ENCODE data around the gene GPR146.
A peak's percentile ranks its signal among the peaks of the same experiment; 100 is the strongest.

GPR146 gene

DNA sequence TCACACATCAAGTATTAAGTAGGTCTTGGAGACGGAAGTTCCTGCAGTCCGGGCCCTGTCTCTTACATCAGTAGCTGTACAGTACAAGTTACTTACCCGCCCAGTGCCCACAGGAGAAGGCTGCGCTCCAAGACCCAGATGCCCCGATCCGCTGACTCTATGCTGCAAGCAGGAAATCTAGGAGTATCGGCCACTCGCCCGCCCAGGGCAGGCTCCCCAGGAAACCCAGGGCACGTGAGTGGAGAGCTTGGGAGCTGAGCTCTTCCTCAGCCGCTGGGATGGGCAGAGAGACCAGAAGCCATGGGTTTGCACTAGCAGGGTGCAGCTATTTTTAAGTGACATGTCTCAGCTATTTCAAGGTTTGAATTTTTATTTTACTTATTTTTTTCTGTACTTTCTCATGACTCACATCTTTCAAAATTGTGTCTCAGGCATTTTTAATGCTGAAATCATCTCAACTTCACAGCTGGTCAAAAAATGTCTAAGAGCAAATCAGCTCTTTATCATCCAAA, 41.6 kb downstream of the GPR146 start:
- Histone ChIP-seq H3K27ac (no peak overlapping the region), H3K9me3 (ENCODE audit: low read depth, low read length) (no peaks in the 10 kb centered on the region), H3K9ac (ENCODE audit: insufficient read length) (no peak overlapping the region), H3K4me3 (no peak overlapping the region), H3K36me3 (ENCODE audit: insufficient read depth, low read length) (no peaks in the 10 kb centered on the region)
- no peak for DNase-seq (ENCODE audit: low read depth, low spot score)
- TF ChIP-seq POLR2AphosphoS5 (IDR thresholded peaks at IDR 0.05; ENCODE audit: borderline replicate concordance, low read depth, low read length): no peak
- no peak for TF ChIP-seq EZH2 (IDR thresholded peaks at IDR 0.05)
- TF ChIP-seq FOXP2 (optimal IDR thresholded peaks at IDR 0.05; ENCODE audit: control extremely low read depth, extremely low read length, insufficient read depth): no peak

DNA sequence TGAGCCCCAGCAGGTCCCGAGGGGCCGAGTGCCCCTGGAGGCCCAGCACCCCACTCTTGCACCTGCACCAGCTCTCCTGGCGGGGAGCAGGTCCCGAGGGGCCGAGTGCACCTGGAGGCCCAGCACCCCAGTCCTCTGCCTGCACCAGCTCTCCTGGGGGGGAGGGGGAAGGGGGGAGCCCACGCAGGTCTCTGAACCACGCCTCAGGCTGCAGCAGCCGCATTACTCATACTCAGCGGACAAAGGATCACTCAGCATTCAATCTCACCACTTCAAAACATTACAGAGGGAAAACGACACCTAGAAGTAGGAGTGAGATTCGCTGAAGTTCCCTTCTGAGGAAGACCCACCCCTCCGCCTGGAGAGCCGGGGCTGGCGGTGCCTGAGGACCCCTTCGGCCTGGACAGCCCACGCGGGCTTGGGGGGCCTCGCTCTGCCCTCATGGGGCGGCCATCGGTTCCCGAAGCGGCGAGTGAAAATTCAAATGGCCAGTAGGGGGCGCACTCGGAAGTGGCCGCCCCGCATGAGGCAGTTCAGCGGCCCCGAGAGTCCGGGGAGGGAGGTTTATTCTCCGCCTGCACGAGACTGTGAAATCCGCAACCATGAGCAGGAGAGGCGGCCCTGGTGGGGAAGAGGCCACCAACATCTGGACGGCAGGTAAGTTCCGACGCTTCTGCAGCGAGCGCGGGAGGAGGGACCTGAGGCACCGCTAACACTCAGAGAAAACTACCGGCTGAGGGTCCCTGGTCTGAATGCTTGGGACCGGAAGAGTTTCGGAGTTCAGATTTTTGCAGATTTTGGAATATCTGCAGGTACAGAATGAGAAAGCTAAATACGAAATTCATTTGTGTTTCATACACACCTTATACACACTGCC, 42.5 kb downstream of the GPR146 start:
- no peaks in the 10 kb centered on the region for H3K36me3 ChIP-seq (ENCODE audit: insufficient read depth, low read length)
- no peak overlapping the region for H3K9ac ChIP-seq (ENCODE audit: insufficient read length)
- no peak for DNase-seq (ENCODE audit: low read depth, low spot score)
- H3K4me3 ChIP-seq: no peak overlapping the region
- H3K9me3 ChIP-seq (ENCODE audit: low read depth, low read length): no peaks in the 10 kb centered on the region
- TF ChIP-seq FOXP2 (optimal IDR thresholded peaks at IDR 0.05; ENCODE audit: control extremely low read depth, extremely low read length, insufficient read depth) (no peak), EZH2 (IDR thresholded peaks at IDR 0.05) (no peak), POLR2AphosphoS5 (IDR thresholded peaks at IDR 0.05; ENCODE audit: borderline replicate concordance, low read depth, low read length) (no peak)
- H3K27ac ChIP-seq: no peak overlapping the region

DNA sequence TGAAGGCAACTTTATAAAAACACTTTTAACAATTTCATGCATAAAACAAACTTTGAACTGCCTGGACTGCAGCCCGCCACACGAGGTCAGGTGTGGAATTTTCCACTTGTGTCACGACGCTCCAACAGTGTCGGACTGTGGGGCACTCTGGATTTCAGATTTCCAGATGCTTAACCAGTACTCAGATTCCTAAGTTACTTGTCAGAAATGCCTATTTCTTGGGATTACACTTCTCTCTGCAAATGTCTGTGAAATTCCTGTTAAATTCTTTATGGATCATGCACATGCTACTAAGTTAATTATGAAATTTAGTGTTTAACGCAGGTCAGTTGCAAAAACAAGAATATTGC, 43.1 kb downstream of the GPR146 start:
- H3K4me3 ChIP-seq: no peak overlapping the region

DNA sequence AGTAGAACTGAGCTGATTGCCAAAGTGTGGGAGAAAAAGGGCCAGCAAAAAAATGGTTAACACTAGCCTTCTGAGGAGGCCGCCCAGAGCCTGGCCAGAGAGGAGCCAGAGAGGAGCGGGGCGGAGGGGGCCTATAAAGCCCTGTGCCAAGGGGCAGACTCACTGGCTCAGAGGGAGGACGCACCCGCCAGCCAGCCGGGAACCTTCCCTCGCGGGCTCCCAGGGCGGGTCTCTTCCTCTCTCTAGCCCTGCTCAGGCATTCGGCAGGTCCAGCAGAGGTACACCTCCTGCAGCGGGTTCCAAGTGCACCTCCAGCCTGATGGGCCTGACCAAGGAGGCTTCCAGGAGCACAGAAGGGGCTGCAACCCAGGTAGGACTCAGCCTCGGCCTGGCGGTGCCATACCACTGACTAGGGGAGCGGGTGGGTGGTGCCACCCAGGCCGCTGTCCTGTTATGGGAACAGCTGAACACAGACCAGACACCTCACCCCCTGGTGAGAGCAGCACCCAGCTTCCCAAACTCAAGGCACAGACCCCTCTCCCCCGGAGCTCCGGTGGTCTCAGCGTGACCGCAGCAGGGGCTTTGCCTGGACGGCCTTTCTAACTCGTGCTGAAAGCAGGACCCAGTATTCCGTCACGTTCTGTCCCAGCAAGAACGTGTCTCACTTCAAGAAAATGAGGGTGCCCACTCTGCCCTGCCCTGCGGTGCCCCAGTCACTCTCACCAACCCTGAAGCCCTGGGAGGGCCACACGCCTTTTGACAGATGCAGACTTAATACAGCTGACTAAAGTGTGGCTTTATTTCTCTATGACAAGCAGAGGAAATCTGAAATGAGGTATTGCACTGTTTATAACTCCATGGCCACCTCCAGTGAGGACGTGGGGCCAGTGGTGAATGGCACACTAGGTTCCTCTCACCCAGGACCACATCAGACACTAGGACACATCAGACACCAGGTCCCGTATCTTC, 43.9 kb downstream of the GPR146 start, which contains the start of gene GPER1:
TSS of gene GPER1 (plus strand) at position 162 of the 969 bp plus-strand sequence. CDS start 3,616 bp downstream, outside the sequence.
- Histone ChIP-seq H3K9ac (ENCODE audit: insufficient read length) (no peak within 1 kb of the TSS), H3K4me3 (no peak within 1 kb of the TSS), H3K27ac (peak within 1 kb of the TSS; percentile 67), H3K9me3 (ENCODE audit: low read depth, low read length) (no peaks in the 10 kb centered on the region), H3K36me3 (ENCODE audit: insufficient read depth, low read length) (no peaks in the 10 kb centered on the region)
- TF ChIP-seq FOXP2 (optimal IDR thresholded peaks at IDR 0.05; ENCODE audit: control extremely low read depth, extremely low read length, insufficient read depth) (no peak), EZH2 (IDR thresholded peaks at IDR 0.05) (no peak), POLR2AphosphoS5 (IDR thresholded peaks at IDR 0.05; ENCODE audit: borderline replicate concordance, low read depth, low read length) (no peak)
- no peak for DNase-seq (ENCODE audit: low read depth, low spot score)

More for the DNA sequence above, 43.1 kb downstream of the GPR146 start:
- Histone ChIP-seq H3K9me3 (ENCODE audit: low read depth, low read length) (no peaks in the 10 kb centered on the region), H3K36me3 (ENCODE audit: insufficient read depth, low read length) (no peaks in the 10 kb centered on the region), H3K9ac (ENCODE audit: insufficient read length) (no peak overlapping the region), H3K27ac (0 out of 2 replicates have a peak overlapping the region, but pooled peaks have one; percentile 4)
- no peak for DNase-seq (ENCODE audit: low read depth, low spot score)
- TF ChIP-seq EZH2 (IDR thresholded peaks at IDR 0.05): no peak
- no peak for TF ChIP-seq POLR2AphosphoS5 (IDR thresholded peaks at IDR 0.05; ENCODE audit: borderline replicate concordance, low read depth, low read length)
- TF ChIP-seq FOXP2 (optimal IDR thresholded peaks at IDR 0.05; ENCODE audit: control extremely low read depth, extremely low read length, insufficient read depth): no peak

DNA sequence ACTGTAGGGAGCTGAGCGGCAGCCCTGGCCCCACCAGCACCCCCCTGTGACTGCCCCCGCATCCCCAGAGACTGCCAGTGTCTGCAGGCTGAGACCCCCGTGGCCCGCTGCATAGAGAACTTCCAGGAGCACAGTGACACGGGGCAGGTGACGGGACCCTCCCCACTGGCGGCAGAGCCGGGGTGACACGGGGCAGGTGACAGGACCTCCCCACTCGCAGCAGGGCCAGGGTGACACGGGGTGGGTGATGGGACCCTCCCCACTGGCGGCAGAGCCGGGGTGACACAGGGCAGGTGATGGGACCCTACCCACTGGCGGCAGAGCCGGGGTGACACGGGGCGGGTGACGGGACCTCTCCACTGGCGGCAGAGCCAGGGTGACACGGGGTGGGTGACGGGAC, 45.9 kb downstream of the GPR146 start:
- Histone ChIP-seq H3K4me3 (no peak overlapping the region), H3K27ac (no peak overlapping the region), H3K36me3 (ENCODE audit: insufficient read depth, low read length) (no peaks in the 10 kb centered on the region), H3K9me3 (ENCODE audit: low read depth, low read length) (no peaks in the 10 kb centered on the region), H3K9ac (ENCODE audit: insufficient read length) (no peak overlapping the region)
- no peak for DNase-seq (ENCODE audit: low read depth, low spot score)
- no peak for TF ChIP-seq FOXP2 (optimal IDR thresholded peaks at IDR 0.05; ENCODE audit: control extremely low read depth, extremely low read length, insufficient read depth)
- no peak for TF ChIP-seq EZH2 (IDR thresholded peaks at IDR 0.05)
- TF ChIP-seq POLR2AphosphoS5 (IDR thresholded peaks at IDR 0.05; ENCODE audit: borderline replicate concordance, low read depth, low read length): no peak

DNA sequence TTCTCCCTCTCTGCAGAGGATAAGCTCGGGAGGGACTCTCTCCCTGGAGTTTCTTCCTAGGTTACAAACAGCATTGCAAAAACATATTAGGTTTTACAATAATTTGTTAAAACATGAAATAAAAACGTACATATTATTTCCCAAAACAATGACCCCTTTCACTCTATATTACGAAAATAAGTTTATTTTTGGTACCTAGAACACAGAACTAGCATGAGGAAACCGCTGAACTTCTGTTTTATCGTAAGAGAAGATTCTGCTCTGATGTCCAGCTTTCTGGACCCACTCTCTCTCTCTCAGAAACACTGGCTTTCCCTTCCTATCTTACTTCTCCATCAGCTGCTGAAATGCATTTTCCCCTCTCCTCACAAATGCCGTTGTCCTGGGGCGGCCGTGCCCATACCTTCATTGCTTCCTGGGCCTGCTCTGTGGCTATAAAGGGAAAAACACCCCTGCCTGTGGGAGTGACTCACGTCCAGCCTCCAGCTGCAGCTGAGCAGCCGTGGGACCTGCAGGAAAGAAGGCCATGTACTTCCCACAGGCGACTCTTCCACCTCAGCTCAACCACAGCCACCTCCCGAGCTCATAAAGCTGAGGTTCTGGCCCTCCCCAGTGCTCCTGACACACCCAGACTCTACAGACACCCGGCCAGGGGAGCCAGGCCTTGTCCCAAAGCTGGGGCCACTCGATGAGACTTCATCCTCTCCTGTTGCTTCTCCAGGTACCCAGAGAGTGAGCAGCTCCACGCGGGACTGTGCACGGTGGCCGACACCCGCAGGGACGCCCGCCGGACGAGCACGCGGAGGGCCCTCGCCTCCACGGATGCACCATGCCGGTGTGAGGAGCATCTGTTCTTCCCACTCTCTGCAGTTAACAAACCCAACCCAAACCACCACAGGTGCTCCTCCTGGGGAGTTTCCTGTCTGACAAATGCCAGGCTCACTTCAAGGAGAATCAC, 46.6 kb downstream of the GPR146 start:
- no peak overlapping the region for H3K4me3 ChIP-seq
- TF ChIP-seq EZH2 (IDR thresholded peaks at IDR 0.05) (no peak), FOXP2 (optimal IDR thresholded peaks at IDR 0.05; ENCODE audit: control extremely low read depth, extremely low read length, insufficient read depth) (no peak), POLR2AphosphoS5 (IDR thresholded peaks at IDR 0.05; ENCODE audit: borderline replicate concordance, low read depth, low read length) (no peak)
- no peak for DNase-seq (ENCODE audit: low read depth, low spot score)
- H3K36me3 ChIP-seq (ENCODE audit: insufficient read depth, low read length): no peaks in the 10 kb centered on the region
- H3K9me3 ChIP-seq (ENCODE audit: low read depth, low read length): no peaks in the 10 kb centered on the region
- H3K27ac ChIP-seq: no peak overlapping the region
- no peak overlapping the region for H3K9ac ChIP-seq (ENCODE audit: insufficient read length)

DNA sequence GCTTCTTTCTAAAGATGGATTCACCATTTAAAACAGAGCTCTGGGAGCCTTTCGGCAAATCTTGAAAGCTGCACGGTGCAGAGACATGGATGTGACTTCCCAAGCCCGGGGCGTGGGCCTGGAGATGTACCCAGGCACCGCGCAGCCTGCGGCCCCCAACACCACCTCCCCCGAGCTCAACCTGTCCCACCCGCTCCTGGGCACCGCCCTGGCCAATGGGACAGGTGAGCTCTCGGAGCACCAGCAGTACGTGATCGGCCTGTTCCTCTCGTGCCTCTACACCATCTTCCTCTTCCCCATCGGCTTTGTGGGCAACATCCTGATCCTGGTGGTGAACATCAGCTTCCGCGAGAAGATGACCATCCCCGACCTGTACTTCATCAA, 47.3 kb downstream of the GPR146 start:
- TF ChIP-seq EZH2 (IDR thresholded peaks at IDR 0.05) (no peak), FOXP2 (optimal IDR thresholded peaks at IDR 0.05; ENCODE audit: control extremely low read depth, extremely low read length, insufficient read depth) (no peak), POLR2AphosphoS5 (IDR thresholded peaks at IDR 0.05; ENCODE audit: borderline replicate concordance, low read depth, low read length) (no peak)
- Histone ChIP-seq H3K27ac (no peak overlapping the region), H3K9me3 (ENCODE audit: low read depth, low read length) (no peaks in the 10 kb centered on the region), H3K36me3 (ENCODE audit: insufficient read depth, low read length) (no peaks in the 10 kb centered on the region), H3K4me3 (no peak overlapping the region), H3K9ac (ENCODE audit: insufficient read length) (no peak overlapping the region)
- no peak for DNase-seq (ENCODE audit: low read depth, low spot score)
